Liver (tissue), 9 donors: Measurements from ENCODE around the gene AREG. TPM values are rescaled to one million over a fixed set of nuclear protein-coding genes. Genes with fewer than 3 reads are reported as not detected.

Experiments
- DNase-seq: peaks from one replicate; pipeline ENCODE4 v3.0.0-alpha.2; 2017; ENCODE audit warnings: low spot score
- H3K27ac ChIP-seq, 2 donors: one replicate each; pipeline ENCODE4 v1.7.0; 2013; ENCODE audit warnings: inconsistent platforms in 2 of 2, low read length in 2 of 2, control low read depth in 1 of 2, low read depth in 1 of 2, mild to moderate bottlenecking in 1 of 2
- H3K27me3 ChIP-seq, 4 donors: one replicate each; pipeline versions ENCODE4 v1.6.1 to v1.7.0; 2013; ENCODE audit warnings: low read length in 3 of 4, inconsistent platforms in 1 of 4, mild to moderate bottlenecking in 1 of 4, moderate library complexity in 1 of 4; ENCODE audit not compliant: control insufficient read depth in 4 of 4, insufficient read depth in 4 of 4
- H3K36me3 ChIP-seq, 4 donors: one replicate each; pipeline versions ENCODE4 v1.6.1 to v1.7.0; 2013; ENCODE audit warnings: low read length in 3 of 4, mild to moderate bottlenecking in 3 of 4, low read depth in 1 of 4, moderate library complexity in 1 of 4; ENCODE audit not compliant: control insufficient read depth in 4 of 4, insufficient read depth in 3 of 4
- H3K4me1 ChIP-seq, 4 donors: one replicate each; pipeline versions ENCODE4 v1.6.1 to v1.7.0; 2013; ENCODE audit warnings: low read length in 3 of 4, mild to moderate bottlenecking in 3 of 4, moderate library complexity in 1 of 4; ENCODE audit not compliant: control insufficient read depth in 4 of 4, insufficient read depth in 4 of 4
- H3K4me3 ChIP-seq, 3 donors: one replicate each; pipeline versions ENCODE4 v1.6.1 to v1.7.0; 2013; ENCODE audit warnings: low read length in 3 of 3, control low read depth in 1 of 3, low read depth in 1 of 3, mild to moderate bottlenecking in 1 of 3
- H3K9ac ChIP-seq, 2 donors: one replicate each; pipeline ENCODE4 v1.7.0; 2013; ENCODE audit warnings: low read length in 2 of 2, mild to moderate bottlenecking in 2 of 2, moderate library complexity in 2 of 2, control low read depth in 1 of 2, low read depth in 1 of 2
- H3K9me3 ChIP-seq, 4 donors: one replicate each; pipeline versions ENCODE4 v1.6.1 to v1.7.0; 2013; ENCODE audit warnings: low read length in 3 of 4; ENCODE audit not compliant: control insufficient read depth in 4 of 4
- ATF3 ChIP-seq: IDR thresholded peaks from 2 replicates; pipeline ENCODE4 v1.6.1; 2016; ENCODE audit warnings: antibody characterized with exemption
- CTCF ChIP-seq: fragments of 150-350 bp; IDR thresholded peaks from 2 replicates; pipeline ENCODE4 v1.5.1; 2017; ENCODE audit warnings: improper control_type of control experiment, low read depth, low read length; ENCODE audit not compliant: missing input control
- FOXA1 ChIP-seq: IDR thresholded peaks from 2 replicates; pipeline ENCODE4 v1.6.1; 2016; ENCODE audit warnings: antibody characterized with exemption
- GABPA ChIP-seq, 2 donors: IDR thresholded peaks in 1 of 2; conservative IDR thresholded peaks in 1 of 2; 2 replicates each; pipeline ENCODE4 v1.6.1; 2016; ENCODE audit warnings: antibody characterized with exemption in 2 of 2, mild to moderate bottlenecking in 1 of 2, moderate library complexity in 1 of 2
- MAX ChIP-seq: IDR thresholded peaks from 2 replicates; pipeline ENCODE4 v1.6.1; 2016; ENCODE audit warnings: antibody characterized with exemption
- RAD21 ChIP-seq, 2 donors: IDR thresholded peaks; 2 replicates each; pipeline ENCODE4 v1.6.1; 2016; ENCODE audit warnings: antibody characterized with exemption in 2 of 2, mild to moderate bottlenecking in 2 of 2
- REST ChIP-seq: IDR thresholded peaks from 2 replicates; pipeline ENCODE4 v1.6.1; 2016; ENCODE audit warnings: antibody characterized with exemption, mild to moderate bottlenecking
- RXRA ChIP-seq, 2 donors: IDR thresholded peaks; 2 replicates each; pipeline ENCODE4 v1.6.1; 2017 to 2018; ENCODE audit warnings: antibody characterized with exemption in 2 of 2, mild to moderate bottlenecking in 1 of 2
- SP1 ChIP-seq: IDR thresholded peaks from 2 replicates; pipeline ENCODE4 v1.6.1; 2018; ENCODE audit warnings: antibody characterized with exemption, mild to moderate bottlenecking
- TAF1 ChIP-seq: conservative IDR thresholded peaks from 2 replicates; pipeline ENCODE4 v1.6.1; 2016; ENCODE audit warnings: antibody characterized with exemption, mild to moderate bottlenecking
- ZBTB33 ChIP-seq: IDR thresholded peaks from 2 replicates; pipeline ENCODE4 v1.6.1; 2016; ENCODE audit warnings: antibody characterized with exemption
- WGBS: extraction: QIAGEN DNeasy Blood & Tissue Kit; methylation state at CpG from one replicate; pipeline ENCODE4 v1.1.7; 2013; 5-methylcytosine and 5-hydroxymethylcytosine counted together
- polyA plus RNA-seq, 2 donors: library from polyadenylated mRNA; stranded (reverse) in 1 of 2; unstranded in 1 of 2; fragments of 200-250 nt in 1 of 2; fragments of >200 nt in 1 of 2; fragmentation: Nextera tagmentation in 1 of 2; extraction: Ambion mirVana in 1 of 2; gene quantifications; one replicate each; pipeline versions ENCODE4 v1.2.1 to v1.2.3, GENCODE V29; 2013 to 2015
- total RNA-seq, 2 donors: library from RNA; depleted of rRNA; stranded (reverse); fragments of >200 nt; gene quantifications; one replicate each; pipeline ENCODE4 v1.2.3, GENCODE V29; 2014
- donor health status: healthy.
- donor health status: healthy.
- donor health status: healthy.
- donor health status: healthy.
- donor health status: healthy.

The AREG gene
- total RNA-seq = not detected
- under 1 TPM; 0.06 to 0.71 TPM for polyA plus RNA-seq

- peak; percentile 63 for DNase-seq
- Histone ChIP-seq H3K36me3 (no peaks in the 10 kb centered on the region), H3K4me1 (peaks cover 0 to 10% (median 7%) of the 10 kb centered on the region in 4 donors), H3K9me3 (no peaks in the 10 kb centered on the region), H3K27ac (no peak within 1 kb of the TSS), H3K4me3 (peak within 1 kb of the TSS; percentile 26 to 54 (median 49)), H3K27me3 (peaks cover 0 to 3% (median 0%) of the 10 kb centered on the region in 4 donors), H3K9ac (no peak within 1 kb of the TSS)
- TF ChIP-seq CTCF = peak; percentile 15
- peak; percentile 29 to 42 for TF ChIP-seq RAD21 (IDR thresholded peaks at IDR 0.05)
- no peak for TF ChIP-seq RXRA (IDR thresholded peaks at IDR 0.05)
- no peak for TF ChIP-seq TAF1
- 3% methylated on average over 64 of the region's 64 CpGs for WGBS
These were observed at the start of gene AREG for GRCh38 chr4:74444891-74445642. AREG (plus strand) TSS chr4:74445136; CDS start chr4:74445346, 210 bp downstream.

- H3K4me1 ChIP-seq = peaks cover 0 to 2% (median 0%) of the 10 kb centered on the region in 4 donors
- no peaks in the 10 kb centered on the region for H3K27me3 ChIP-seq
- H3K4me3 ChIP-seq = no peak overlapping the region
- 48% methylated on average over 2 of the region's 2 CpGs for WGBS
- no peaks in the 10 kb centered on the region for H3K36me3 ChIP-seq
- no peaks in the 10 kb centered on the region for H3K9me3 ChIP-seq
- no peak for TF ChIP-seq REST
- TF ChIP-seq MAX = no peak
- no peak for TF ChIP-seq ATF3
- TF ChIP-seq SP1 = no peak
- TF ChIP-seq ZBTB33 = no peak
- TF ChIP-seq FOXA1 = no peak
- TF ChIP-seq GABPA (IDR thresholded peaks at IDR 0.05 in 1 of 2, conservative IDR thresholded peaks at IDR 0.05 in 1 of 2) = no peak
- DNase-seq = no peak
- no peak overlapping the region for H3K9ac ChIP-seq
- H3K27ac ChIP-seq = no peak overlapping the region
These were observed 49.3 kb upstream of the AREG start for GRCh38 chr4:74395633-74396032.
